AG09319 (cell line): Measurements from ENCODE around the gene STUM.

Experiments
- DNase-seq: peaks from one replicate; pipeline ENCODE4 v3.0.0-alpha.2; 2010; ENCODE audit warnings: low read depth; ENCODE audit errors: extremely low read depth
- CTCF ChIP-seq: IDR thresholded peaks from 2 replicates; pipeline ENCODE4 v1.5.1; 2011; ENCODE audit warnings: low read depth, mild to moderate bottlenecking, inconsistent platforms, low read length, moderate library complexity

Gene STUM

GRCh38 chr1:226655251-226656163 is 106.9 kb downstream of the STUM start:
- no peak for DNase-seq
- no peak for TF ChIP-seq CTCF

- no peak for TF ChIP-seq CTCF
These were observed 107.6 kb downstream of the STUM start for GRCh38 chr1:226656201-226656600.

DNA sequence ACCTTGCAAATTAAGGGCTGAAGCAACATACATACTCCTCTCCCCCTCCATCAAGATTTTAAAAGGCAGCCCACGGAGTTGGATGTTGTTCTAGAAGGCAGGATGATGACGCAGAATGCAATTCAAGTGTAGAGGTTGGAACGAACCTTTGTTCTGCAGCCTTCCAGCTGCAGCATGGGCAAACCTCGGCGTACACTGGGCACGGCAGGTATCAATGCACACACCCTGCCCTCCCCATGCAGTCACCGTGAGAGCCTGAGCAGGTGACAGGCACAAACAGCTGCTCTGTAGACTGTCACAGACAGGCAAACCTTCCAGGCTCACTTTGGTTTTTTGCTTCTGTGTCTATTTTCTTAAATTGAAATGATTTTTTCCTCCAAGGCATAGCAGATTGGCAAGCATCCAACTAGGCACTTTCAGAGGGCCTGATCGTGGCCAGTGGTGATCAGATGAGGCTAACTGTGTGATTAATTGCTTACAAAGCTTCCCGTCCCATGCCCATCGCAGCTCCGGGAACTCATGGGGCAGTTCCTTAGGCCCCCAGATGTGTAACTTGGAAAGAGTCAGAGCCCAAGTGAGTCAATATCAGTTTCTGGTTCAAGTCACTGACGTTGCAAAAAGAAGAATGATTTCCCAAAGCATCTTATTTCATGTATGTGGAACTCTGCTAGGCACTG is 108.2 kb downstream of the STUM start:
- DNase-seq = peak; percentile 77
- TF ChIP-seq CTCF = no peak

More at GRCh38 chr1:226656201-226656600, 107.6 kb downstream of the STUM start:
- no peak for DNase-seq

DNA sequence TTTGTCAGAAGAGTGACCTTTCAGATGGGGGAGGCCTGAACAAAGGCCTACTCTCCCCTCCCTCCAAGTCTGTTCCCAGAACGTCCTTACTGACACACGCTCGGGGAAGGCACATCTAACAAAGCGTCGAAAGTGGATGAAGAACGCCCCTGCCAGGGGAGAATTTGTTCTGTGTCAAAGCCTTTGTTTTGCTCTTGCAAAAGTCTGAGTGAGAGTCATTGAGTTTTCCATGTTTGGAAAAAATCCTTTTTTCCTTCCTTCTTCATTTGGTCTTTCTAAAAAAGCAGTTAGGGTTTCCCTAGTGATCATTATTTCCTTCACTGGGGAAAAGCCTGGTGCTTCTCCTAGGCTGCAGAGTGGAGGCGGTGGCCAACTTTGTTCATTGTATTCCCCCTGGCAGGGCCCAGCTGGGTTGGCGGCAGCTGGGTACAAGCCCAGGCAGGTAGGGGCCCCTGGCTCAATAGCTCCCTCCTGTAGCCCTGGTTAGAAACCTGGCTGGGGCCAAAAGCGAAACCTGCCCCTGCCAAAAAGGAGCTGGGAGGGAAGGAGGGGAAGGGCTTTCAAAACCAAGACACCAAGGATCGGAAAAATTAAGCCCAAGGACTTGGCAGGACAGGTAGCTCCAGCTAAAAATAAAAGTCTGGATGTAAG is 109.5 kb downstream of the STUM start:
- no peak for TF ChIP-seq CTCF
- no peak for DNase-seq

DNA sequence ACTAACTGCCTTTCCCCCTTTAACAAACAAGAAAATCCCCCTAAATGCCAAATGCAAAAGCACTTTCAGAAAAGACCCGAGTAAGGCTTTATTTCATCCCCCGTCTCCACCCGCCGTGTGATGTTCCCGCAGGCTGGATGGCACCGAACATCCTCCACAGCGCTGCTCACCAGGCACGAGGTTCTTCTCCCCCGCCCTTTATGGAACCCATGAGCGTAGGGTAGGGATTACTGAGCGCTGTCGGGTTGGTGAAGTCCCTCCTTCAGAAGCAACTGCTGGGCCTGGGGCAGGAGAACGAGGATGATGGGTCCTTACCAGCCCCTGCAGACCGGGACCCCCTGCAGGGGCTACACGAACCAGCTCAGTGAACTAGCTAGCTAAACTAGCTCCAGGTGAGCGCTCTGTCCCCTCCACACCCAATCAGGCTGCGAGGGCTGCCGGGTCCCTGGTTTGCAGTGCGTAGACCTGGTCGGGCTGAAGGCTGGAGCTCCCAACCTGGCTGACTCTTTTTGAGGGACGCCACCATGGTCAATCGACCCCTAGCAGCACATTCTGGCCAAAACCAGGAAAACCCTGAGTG is 110.1 kb downstream of the STUM start:
- no peak for DNase-seq
- TF ChIP-seq CTCF = no peak
